Measurements from ENCODE around the gene FSTL4. TPM values are rescaled to one million over a fixed set of nuclear protein-coding genes. Genes with fewer than 3 reads are reported as not detected.

Gene FSTL4
- total RNA-seq, 4 donors from 2014 or later, result 0.41 TPM; not detected in 3

GRCh38 chr5:133284306-133284705 is 328.0 kb downstream of the FSTL4 start:
- H3K27me3 ChIP-seq, result no peaks in the 10 kb centered on the region

DNA sequence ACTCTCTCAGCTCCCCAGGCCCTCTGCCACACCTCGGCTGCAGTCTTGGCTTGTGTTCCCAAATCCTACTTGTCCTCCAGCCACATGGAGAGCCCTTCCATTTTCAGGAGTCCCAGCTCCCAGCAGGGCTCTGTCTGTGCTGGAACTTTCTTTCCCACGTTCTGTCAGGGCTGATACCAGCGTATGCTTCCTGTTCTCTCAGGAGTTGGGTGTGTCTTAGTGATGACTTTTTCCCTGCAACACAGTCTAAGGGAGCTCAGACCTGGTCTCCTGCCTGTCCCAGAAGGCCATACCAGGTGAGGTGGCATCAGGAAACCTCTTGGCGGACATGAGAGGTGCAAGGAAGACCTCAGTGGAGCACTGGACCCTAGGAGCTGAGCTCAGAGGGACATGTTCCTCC is 334.0 kb downstream of the FSTL4 start:
- Histone ChIP-seq H3K9me3 (no peaks in the 10 kb centered on the region), H3K27me3 (no peaks in the 10 kb centered on the region), H3K27ac (no peak overlapping the region), H3K4me1 (no peaks in the 10 kb centered on the region), H3K36me3 (no peaks in the 10 kb centered on the region), H3K4me3 (no peak overlapping the region)
- intact Hi-C loops (cut with DNase I; ENCODE audit: low total_unique reads), result no loop called here
- DNase-seq, result no peak
- no peak for TF ChIP-seq CTCF (IDR thresholded peaks at IDR 0.05)
- no peak for TF ChIP-seq POLR2A (IDR thresholded peaks at IDR 0.05)

More at GRCh38 chr5:133284306-133284705, 328.0 kb downstream of the FSTL4 start:
- H3K27ac ChIP-seq, result no peak overlapping the region
- intact Hi-C loops (cut with DNase I; ENCODE audit: low total_unique reads), result no loop called here
- H3K4me3 ChIP-seq, result no peak overlapping the region
- TF ChIP-seq CTCF (IDR thresholded peaks at IDR 0.05) (no peak), POLR2A (IDR thresholded peaks at IDR 0.05) (no peak)
- H3K36me3 ChIP-seq, result no peaks in the 10 kb centered on the region
- H3K9me3 ChIP-seq, result no peaks in the 10 kb centered on the region
- H3K4me1 ChIP-seq, result no peaks in the 10 kb centered on the region
- DNase-seq, result no peak

GRCh38 chr5:133277744-133278143 is 334.6 kb downstream of the FSTL4 start:
- H3K27me3 ChIP-seq, result no peaks in the 10 kb centered on the region
- no peaks in the 10 kb centered on the region for H3K4me1 ChIP-seq
- intact Hi-C loops (cut with DNase I; ENCODE audit: low total_unique reads), result no loop called here
- TF ChIP-seq CTCF (IDR thresholded peaks at IDR 0.05) (no peak), POLR2A (IDR thresholded peaks at IDR 0.05) (no peak)
- H3K27ac ChIP-seq, result no peak overlapping the region
- H3K36me3 ChIP-seq, result no peaks in the 10 kb centered on the region
- no peak overlapping the region for H3K4me3 ChIP-seq
- H3K9me3 ChIP-seq, result no peaks in the 10 kb centered on the region
- no peak for DNase-seq

DNA sequence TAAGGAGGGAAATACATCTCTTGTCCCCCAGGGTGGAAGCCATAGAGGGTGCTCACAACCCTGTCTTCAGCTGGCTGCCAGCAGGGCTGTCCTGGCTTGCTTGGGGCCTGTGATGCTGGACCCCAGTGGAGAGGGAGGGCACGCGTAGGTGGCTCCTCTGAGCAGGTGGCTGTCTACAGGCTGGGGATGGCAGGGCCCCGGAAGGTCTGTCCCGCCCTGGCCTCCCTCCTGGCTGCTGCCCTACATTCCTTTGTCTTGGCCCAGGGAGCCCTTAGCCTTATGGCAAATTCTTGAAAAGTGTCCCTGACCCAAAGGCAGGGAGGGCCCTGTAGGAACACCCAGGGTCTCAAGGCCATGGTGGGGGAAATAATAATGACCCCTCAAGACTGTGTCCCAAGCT is 336.2 kb downstream of the FSTL4 start:
- DNase-seq, result no peak
- Histone ChIP-seq H3K9me3 (no peaks in the 10 kb centered on the region), H3K4me1 (no peaks in the 10 kb centered on the region), H3K27ac (no peak overlapping the region), H3K4me3 (no peak overlapping the region), H3K27me3 (no peaks in the 10 kb centered on the region), H3K36me3 (no peaks in the 10 kb centered on the region)
- intact Hi-C loops (cut with DNase I; ENCODE audit: low total_unique reads), result no loop called here
- TF ChIP-seq POLR2A (IDR thresholded peaks at IDR 0.05), result no peak
- no peak for TF ChIP-seq CTCF (IDR thresholded peaks at IDR 0.05)

- H3K36me3 ChIP-seq, result no peaks in the 10 kb centered on the region
- no peak overlapping the region for H3K4me3 ChIP-seq
- no peaks in the 10 kb centered on the region for H3K4me1 ChIP-seq
- no peaks in the 10 kb centered on the region for H3K27me3 ChIP-seq
- no peak for DNase-seq
- no peak overlapping the region for H3K27ac ChIP-seq
- intact Hi-C loops (cut with DNase I; ENCODE audit: low total_unique reads), result no loop called here
- H3K9me3 ChIP-seq, result no peaks in the 10 kb centered on the region
- no peak for TF ChIP-seq CTCF (IDR thresholded peaks at IDR 0.05)
- TF ChIP-seq POLR2A (IDR thresholded peaks at IDR 0.05), result no peak
These were observed 336.7 kb downstream of the FSTL4 start for GRCh38 chr5:133275631-133276030.

All from uterus (tissue), 4 donors.